K562 (cell line): ENCODE measurements around the gene IL27RA. TPM values are rescaled to one million over a fixed set of nuclear protein-coding genes. Genes with fewer than 3 reads are reported as not detected.

Source experiments
- ARID1B ChIP-seq: fragments of 450-650 bp; IDR thresholded peaks from 2 replicates; pipeline ENCODE4 v1.6.1; 2016; ENCODE audit warnings: antibody characterized with exemption, mild to moderate bottlenecking, inconsistent platforms
- CBFB ChIP-seq: sonication (generic); formaldehyde crosslinking; IDR thresholded peaks from 2 replicates; pipeline ENCODE4 v1.4.0; 2020; ENCODE audit warnings: mild to moderate bottlenecking, missing genetic modification reagents
- ELK3 ChIP-seq: fragments of 450-650 bp; formaldehyde crosslinking; IDR thresholded peaks from 2 replicates; pipeline ENCODE4 v1.4.0; 2020; ENCODE audit warnings: mild to moderate bottlenecking
- FOXM1 ChIP-seq, 2 experiments: fragments of 450-650 bp in 1 of 2; sonication (generic) in 1 of 2; formaldehyde crosslinking in 1 of 2; IDR thresholded peaks; 2 replicates each; pipeline versions ENCODE4 v1.6.1 to v1.9.0; 2017 to 2022; ENCODE audit warnings: low read depth in 2 of 2, mild to moderate bottlenecking in 2 of 2, missing genetic modification reagents in 1 of 2, moderate library complexity in 1 of 2
- KDM1A ChIP-seq, 2 experiments: fragments of 450-650 bp; IDR thresholded peaks; 2 replicates each; pipeline ENCODE4 v1.6.1; 2016; ENCODE audit warnings: mild to moderate bottlenecking in 2 of 2
- MAFF ChIP-seq: IDR thresholded peaks from 2 replicates; pipeline ENCODE4 v1.6.1; 2012; ENCODE audit warnings: low read length, improper control_type of control experiment
- MBD1 ChIP-seq: fragments of 250-450 bp; sonication (Bioruptor Pico); IDR thresholded peaks from 2 replicates; pipeline ENCODE4 v1.8.0; 2022; ENCODE audit warnings: inconsistent platforms
- MNT ChIP-seq, 2 experiments: fragments of 450-650 bp; conservative IDR thresholded peaks; 2 replicates each; pipeline ENCODE4 v1.6.1; 2017; ENCODE audit warnings: mild to moderate bottlenecking in 2 of 2, moderate library complexity in 2 of 2
- NFIC ChIP-seq: fragments of 450-650 bp; IDR thresholded peaks from 2 replicates; pipeline ENCODE4 v1.6.1; 2017; ENCODE audit warnings: mild to moderate bottlenecking, inconsistent platforms
- RCOR1 ChIP-seq, 2 experiments: IDR thresholded peaks; 2 replicates each; pipeline ENCODE4 v1.6.1; 2012; ENCODE audit warnings: low read depth in 2 of 2, low read length in 2 of 2, borderline replicate concordance in 1 of 2, improper control_type of control experiment in 1 of 2
- SIN3B ChIP-seq: fragments of 450-650 bp; IDR thresholded peaks from 2 replicates; pipeline ENCODE4 v1.6.1; 2017; ENCODE audit warnings: low read depth, mild to moderate bottlenecking, moderate library complexity
- SMARCE1 ChIP-seq: fragments of 450-650 bp; IDR thresholded peaks from 2 replicates; pipeline ENCODE4 v1.7.1; 2016; ENCODE audit warnings: mild to moderate bottlenecking
- ZBTB7A ChIP-seq: IDR thresholded peaks from 2 replicates; pipeline ENCODE4 v1.6.1; 2011; ENCODE audit warnings: low read depth, mild to moderate bottlenecking, low read length, moderate library complexity, borderline replicate concordance; ENCODE audit not compliant: control insufficient read depth
- ZNF592 ChIP-seq: fragments of 450-650 bp; IDR thresholded peaks from 2 replicates; pipeline ENCODE4 v1.6.1; 2017; ENCODE audit warnings: antibody characterized with exemption, mild to moderate bottlenecking
- ZNF75A ChIP-seq: fragments of 450-650 bp; formaldehyde crosslinking; IDR thresholded peaks from 2 replicates; pipeline ENCODE4 v1.4.0; 2020; ENCODE audit warnings: mild to moderate bottlenecking
- polyA plus RNA-seq, 8 experiments: library from polyadenylated mRNA; depleted of rRNA in 4 of 8; stranded (reverse) in 5 of 8; unstranded in 3 of 8; fragments of >200 nt; fragmentation: Nextera tagmentation in 2 of 8; fragmentation: Illumina TruSeq in 1 of 8; extraction: Ambion mirVana in 2 of 8; extraction: Trizol in 1 of 8; gene quantifications; 2 replicates each; pipeline versions ENCODE4 v1.2.1 to v1.2.3, GENCODE V29; 2011 to 2014; ENCODE audit warnings: inconsistent platforms in 1 of 8, missing spikeins in 1 of 8
- total RNA-seq, 7 experiments: library from RNA; depleted of rRNA in 6 of 7; stranded (reverse); fragments of >200 nt in 6 of 7; fragmentation: Illumina TruSeq in 2 of 7; extraction: Trizol in 2 of 7; gene quantifications; 2 replicates each; pipeline versions ENCODE4 v1.2.1 to v1.2.3, GENCODE V29; 2011 to 2021; ENCODE audit warnings: low replicate concordance in 1 of 7
- TF ChIP-seq, protein P1 (sequence below): sonication (generic); formaldehyde crosslinking; IDR thresholded peaks from 2 replicates; pipeline ENCODE4 v1.9.0; 2022; ENCODE audit warnings: mild to moderate bottlenecking, missing genetic modification reagents
- TF ChIP-seq, protein P2 (sequence below): sonication (generic); formaldehyde crosslinking; IDR thresholded peaks from 2 replicates; pipeline ENCODE4 v1.8.0; 2022; ENCODE audit warnings: missing genetic modification reagents, mild to moderate bottlenecking, moderate library complexity, borderline replicate concordance

Gene IL27RA
- total and polyA plus RNA-seq, 9 of the 15 experiments (the other 6 are each of a cell fraction or from before 2014, with no cell fraction given) = 1.9 to 15.9 (median 12.0) TPM

GRCh38 chr19:14027856-14028450, 3.6 kb upstream of the IL27RA start, which contains the start of gene RLN3 (continued):
- TF ChIP-seq ZNF592 (0 out of 2 replicates have a peak, but pooled peaks have one; percentile 30), MBD1 (no peak), ELK3 (CRISPR knock-in tag) (no peak), MNT (conservative IDR thresholded peaks at IDR 0.05) (0 out of 4 replicates have a peak, but pooled peaks of 1 of the 2 experiments have one; percentile 15), RCOR1 (IDR thresholded peaks at IDR 0.05; ENCODE audit: borderline replicate concordance in 1 of 2, low read depth in 2 of 2, low read length in 2 of 2) (peak in 1 of 2 experiments; percentile 67; a peak in 1 of 4 replicates), FOXM1 (IDR thresholded peaks at IDR 0.05; ENCODE audit: low read depth) (peak; percentile 32; the same call in 1 of the 2 replicates), FOXM1 (CRISPR knock-in tag; IDR thresholded peaks at IDR 0.05; ENCODE audit: low read depth) (no peak; the same call in 1 of the 2 replicates), ZBTB7A (peak; percentile 56; the same call in 1 of the 2 replicates), MAFF (no peak), ARID1B (peak; percentile 82), CBFB (no peak), NFIC (0 out of 2 replicates have a peak, but pooled peaks have one; percentile 32), SMARCE1 (peak; percentile 50; the same call in 1 of the 2 replicates), SIN3B (no peak), ZNF75A (no peak), KDM1A (IDR thresholded peaks at IDR 0.05) (peak; percentile 54 to 62; a peak in 3 of 4 replicates)
- TF ChIP-seq, protein P1, sequence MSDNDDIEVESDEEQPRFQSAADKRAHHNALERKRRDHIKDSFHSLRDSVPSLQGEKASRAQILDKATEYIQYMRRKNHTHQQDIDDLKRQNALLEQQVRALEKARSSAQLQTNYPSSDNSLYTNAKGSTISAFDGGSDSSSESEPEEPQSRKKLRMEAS = peak; percentile 43; the same call in 1 of the 2 replicates
- TF ChIP-seq, protein P2, sequence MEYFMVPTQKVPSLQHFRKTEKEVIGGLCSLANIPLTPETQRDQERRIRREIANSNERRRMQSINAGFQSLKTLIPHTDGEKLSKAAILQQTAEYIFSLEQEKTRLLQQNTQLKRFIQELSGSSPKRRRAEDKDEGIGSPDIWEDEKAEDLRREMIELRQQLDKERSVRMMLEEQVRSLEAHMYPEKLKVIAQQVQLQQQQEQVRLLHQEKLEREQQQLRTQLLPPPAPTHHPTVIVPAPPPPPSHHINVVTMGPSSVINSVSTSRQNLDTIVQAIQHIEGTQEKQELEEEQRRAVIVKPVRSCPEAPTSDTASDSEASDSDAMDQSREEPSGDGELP = peak; percentile 37; the same call in 1 of the 2 replicates
